Right atrium auricular region (tissue), 2 donors: ENCODE data around the gene DAGLA. TPM values are rescaled to one million over a fixed set of nuclear protein-coding genes. Genes with fewer than 3 reads are reported as not detected.

ENCODE experiments used
- DNase-seq: peaks from one replicate; pipeline ENCODE4 v3.0.0-alpha.2; 2019; ENCODE audit warnings: low spot score
- H3K27ac ChIP-seq, 2 donors: fragments of 200-600 bp; sonication (generic); 1 replicate in 1 of 2; 2 replicates in 1 of 2; pipeline ENCODE4 v1.5.1; 2016 to 2019
- H3K27me3 ChIP-seq, 2 donors: fragments of 200-600 bp; sonication (generic); one replicate each; pipeline versions ENCODE4 v1.5.1 to v1.6.0; 2017 to 2019
- H3K36me3 ChIP-seq: fragments of 200-600 bp; sonication (generic); one replicate; pipeline ENCODE4 v1.5.1; 2016
- H3K4me1 ChIP-seq, 2 donors: fragments of 200-600 bp; sonication (generic); one replicate each; pipeline versions ENCODE4 v1.5.1 to v1.6.0; 2017 to 2019
- H3K4me3 ChIP-seq, 2 donors: fragments of 200-600 bp; sonication (generic); 1 replicate in 1 of 2; 2 replicates in 1 of 2; pipeline ENCODE4 v1.5.1; 2017 to 2019; ENCODE audit warnings: mild to moderate bottlenecking in 1 of 2, moderate library complexity in 1 of 2
- H3K9me3 ChIP-seq, 2 donors: fragments of 200-600 bp; sonication (generic); one replicate each; pipeline ENCODE4 v1.5.1; 2019
- CTCF ChIP-seq, 2 donors: fragments of 200-600 bp; sonication (generic); IDR thresholded peaks; one replicate each; pipeline ENCODE4 v1.5.1; 2019; ENCODE audit warnings: antibody characterized with exemption in 2 of 2
- total RNA-seq, 2 donors: library from RNA; depleted of rRNA; stranded (reverse); fragments of >200 nt; gene quantifications; one replicate each; pipeline ENCODE4 v1.1.0, GENCODE V29; 2016

DAGLA gene
- total RNA-seq, 2 donors from 2014 or later = 3.9 to 5.7 TPM

- Histone ChIP-seq H3K27ac (peak overlapping the region; percentile 91 to 98), H3K27me3 (no peaks in the 10 kb centered on the region), H3K9me3 (no peaks in the 10 kb centered on the region), H3K4me1 (peaks cover 0 to 77% of the 10 kb centered on the region in 2 donors), H3K36me3 (no peaks in the 10 kb centered on the region), H3K4me3 (peak overlapping the region in 1 of 2 donors; percentile 34)
- DNase-seq = peak; percentile 94
- peak in 1 of 2 donors; percentile 32 for TF ChIP-seq CTCF (IDR thresholded peaks at IDR 0.05)
These were observed 15.7 kb downstream of the DAGLA start for GRCh38 chr11:61695917-61696316.

GRCh38 chr11:61696602-61697001 lies 16.4 kb downstream of the DAGLA start:
- no peaks in the 10 kb centered on the region for H3K27me3 ChIP-seq
- DNase-seq = no peak
- no peaks in the 10 kb centered on the region for H3K36me3 ChIP-seq
- H3K4me3 ChIP-seq = peak overlapping the region in 1 of 2 donors; percentile 34
- no peak for TF ChIP-seq CTCF (IDR thresholded peaks at IDR 0.05)
- H3K9me3 ChIP-seq = no peaks in the 10 kb centered on the region
- H3K27ac ChIP-seq = peak overlapping the region; percentile 91 to 98
- peaks cover 0 to 84% of the 10 kb centered on the region in 2 donors for H3K4me1 ChIP-seq

- Histone ChIP-seq H3K27me3 (no peaks in the 10 kb centered on the region), H3K4me1 (peaks cover 0 to 88% of the 10 kb centered on the region in 2 donors), H3K27ac (peak overlapping the region; percentile 91 to 98), H3K36me3 (no peaks in the 10 kb centered on the region), H3K4me3 (no peak overlapping the region), H3K9me3 (no peaks in the 10 kb centered on the region)
- TF ChIP-seq CTCF (IDR thresholded peaks at IDR 0.05) = no peak
- DNase-seq = no peak
These were observed 16.9 kb downstream of the DAGLA start for GRCh38 chr11:61697078-61697502.

GRCh38 chr11:61697764-61698163 lies 17.6 kb downstream of the DAGLA start:
- Histone ChIP-seq H3K36me3 (no peaks in the 10 kb centered on the region), H3K27me3 (no peaks in the 10 kb centered on the region), H3K9me3 (no peaks in the 10 kb centered on the region), H3K27ac (peak overlapping the region; percentile 91 to 98), H3K4me3 (no peak overlapping the region), H3K4me1 (peaks cover 0 to 88% of the 10 kb centered on the region in 2 donors)
- DNase-seq = no peak
- TF ChIP-seq CTCF (IDR thresholded peaks at IDR 0.05) = no peak

- Histone ChIP-seq H3K9me3 (no peaks in the 10 kb centered on the region), H3K36me3 (no peaks in the 10 kb centered on the region), H3K27me3 (no peaks in the 10 kb centered on the region), H3K4me1 (peaks cover 0 to 87% of the 10 kb centered on the region in 2 donors), H3K4me3 (no peak overlapping the region), H3K27ac (peak overlapping the region; percentile 91 to 98)
- no peak for TF ChIP-seq CTCF (IDR thresholded peaks at IDR 0.05)
- no peak for DNase-seq
These were observed 18.2 kb downstream of the DAGLA start for GRCh38 chr11:61698173-61698948.
